ENCODE results near the gene TBL3. TPM values are rescaled to one million over a fixed set of nuclear protein-coding genes. Genes with fewer than 3 reads are reported as not detected.

Gene TBL3
- total and polyA plus RNA-seq, 9 of the 15 experiments (the other 6 are each of a cell fraction or from before 2014, with no cell fraction given), result 0.97 to 117 (median 24.5) TPM

- TF ChIP-seq ZNF146 (CRISPR knock-in tag; IDR thresholded peaks at IDR 0.05; ENCODE audit: unreplicated experiment), result no peak
- TF ChIP-seq CCAR2 (IDR thresholded peaks at IDR 0.05; ENCODE audit: low read depth, low read length), result no peak
- no peak for TF ChIP-seq YBX1 (IDR thresholded peaks at IDR 0.05)
- no peak for TF ChIP-seq DACH1 (IDR thresholded peaks at IDR 0.05; ENCODE audit: partially characterized antibody)
- TF ChIP-seq EWSR1 (IDR thresholded peaks at IDR 0.05; ENCODE audit: borderline replicate concordance, low read depth, partially characterized antibody), result no peak
- TF ChIP-seq, protein P1, sequence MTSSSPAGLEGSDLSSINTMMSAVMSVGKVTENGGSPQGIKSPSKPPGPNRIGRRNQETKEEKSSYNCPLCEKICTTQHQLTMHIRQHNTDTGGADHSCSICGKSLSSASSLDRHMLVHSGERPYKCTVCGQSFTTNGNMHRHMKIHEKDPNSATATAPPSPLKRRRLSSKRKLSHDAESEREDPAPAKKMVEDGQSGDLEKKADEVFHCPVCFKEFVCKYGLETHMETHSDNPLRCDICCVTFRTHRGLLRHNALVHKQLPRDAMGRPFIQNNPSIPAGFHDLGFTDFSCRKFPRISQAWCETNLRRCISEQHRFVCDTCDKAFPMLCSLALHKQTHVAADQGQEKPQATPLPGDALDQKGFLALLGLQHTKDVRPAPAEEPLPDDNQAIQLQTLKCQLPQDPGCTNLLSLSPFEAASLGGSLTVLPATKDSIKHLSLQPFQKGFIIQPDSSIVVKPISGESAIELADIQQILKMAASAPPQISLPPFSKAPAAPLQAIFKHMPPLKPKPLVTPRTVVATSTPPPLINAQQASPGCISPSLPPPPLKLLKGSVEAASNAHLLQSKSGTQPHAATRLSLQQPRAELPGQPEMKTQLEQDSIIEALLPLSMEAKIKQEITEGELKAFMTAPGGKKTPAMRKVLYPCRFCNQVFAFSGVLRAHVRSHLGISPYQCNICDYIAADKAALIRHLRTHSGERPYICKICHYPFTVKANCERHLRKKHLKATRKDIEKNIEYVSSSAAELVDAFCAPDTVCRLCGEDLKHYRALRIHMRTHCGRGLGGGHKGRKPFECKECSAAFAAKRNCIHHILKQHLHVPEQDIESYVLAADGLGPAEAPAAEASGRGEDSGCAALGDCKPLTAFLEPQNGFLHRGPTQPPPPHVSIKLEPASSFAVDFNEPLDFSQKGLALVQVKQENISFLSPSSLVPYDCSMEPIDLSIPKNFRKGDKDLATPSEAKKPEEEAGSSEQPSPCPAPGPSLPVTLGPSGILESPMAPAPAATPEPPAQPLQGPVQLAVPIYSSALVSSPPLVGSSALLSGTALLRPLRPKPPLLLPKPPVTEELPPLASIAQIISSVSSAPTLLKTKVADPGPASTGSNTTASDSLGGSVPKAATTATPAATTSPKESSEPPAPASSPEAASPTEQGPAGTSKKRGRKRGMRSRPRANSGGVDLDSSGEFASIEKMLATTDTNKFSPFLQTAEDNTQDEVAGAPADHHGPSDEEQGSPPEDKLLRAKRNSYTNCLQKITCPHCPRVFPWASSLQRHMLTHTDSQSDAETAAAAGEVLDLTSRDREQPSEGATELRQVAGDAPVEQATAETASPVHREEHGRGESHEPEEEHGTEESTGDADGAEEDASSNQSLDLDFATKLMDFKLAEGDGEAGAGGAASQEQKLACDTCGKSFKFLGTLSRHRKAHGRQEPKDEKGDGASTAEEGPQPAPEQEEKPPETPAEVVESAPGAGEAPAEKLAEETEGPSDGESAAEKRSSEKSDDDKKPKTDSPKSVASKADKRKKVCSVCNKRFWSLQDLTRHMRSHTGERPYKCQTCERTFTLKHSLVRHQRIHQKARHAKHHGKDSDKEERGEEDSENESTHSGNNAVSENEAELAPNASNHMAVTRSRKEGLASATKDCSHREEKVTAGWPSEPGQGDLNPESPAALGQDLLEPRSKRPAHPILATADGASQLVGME (CRISPR knock-in tag; IDR thresholded peaks at IDR 0.05), result no peak
- TF ChIP-seq NCOA1 (IDR thresholded peaks at IDR 0.05; ENCODE audit: low read depth), result no peak
- no peak for TF ChIP-seq TAF9B (IDR thresholded peaks at IDR 0.05; ENCODE audit: partially characterized antibody)
- TF ChIP-seq MYNN (IDR thresholded peaks at IDR 0.05), result 0 out of 2 replicates have a peak, but pooled peaks have one; percentile 14
- no peak for TF ChIP-seq MYNN (CRISPR knock-in tag; IDR thresholded peaks at IDR 0.05)
- TF ChIP-seq ZC3H4 (CRISPR knock-in tag; IDR thresholded peaks at IDR 0.05; ENCODE audit: borderline replicate concordance), result no peak
- no peak for TF ChIP-seq HDAC2 (IDR thresholded peaks at IDR 0.05)
- no peak for TF ChIP-seq ZNF707 (CRISPR knock-in tag; conservative IDR thresholded peaks at IDR 0.05)
- TF ChIP-seq, protein P2, sequence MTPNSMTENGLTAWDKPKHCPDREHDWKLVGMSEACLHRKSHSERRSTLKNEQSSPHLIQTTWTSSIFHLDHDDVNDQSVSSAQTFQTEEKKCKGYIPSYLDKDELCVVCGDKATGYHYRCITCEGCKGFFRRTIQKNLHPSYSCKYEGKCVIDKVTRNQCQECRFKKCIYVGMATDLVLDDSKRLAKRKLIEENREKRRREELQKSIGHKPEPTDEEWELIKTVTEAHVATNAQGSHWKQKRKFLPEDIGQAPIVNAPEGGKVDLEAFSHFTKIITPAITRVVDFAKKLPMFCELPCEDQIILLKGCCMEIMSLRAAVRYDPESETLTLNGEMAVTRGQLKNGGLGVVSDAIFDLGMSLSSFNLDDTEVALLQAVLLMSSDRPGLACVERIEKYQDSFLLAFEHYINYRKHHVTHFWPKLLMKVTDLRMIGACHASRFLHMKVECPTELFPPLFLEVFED (CRISPR knock-in tag; conservative IDR thresholded peaks at IDR 0.05), result no peak
- no peak for TF ChIP-seq ZNF668 (CRISPR knock-in tag; IDR thresholded peaks at IDR 0.05)
- TF ChIP-seq, protein P3, sequence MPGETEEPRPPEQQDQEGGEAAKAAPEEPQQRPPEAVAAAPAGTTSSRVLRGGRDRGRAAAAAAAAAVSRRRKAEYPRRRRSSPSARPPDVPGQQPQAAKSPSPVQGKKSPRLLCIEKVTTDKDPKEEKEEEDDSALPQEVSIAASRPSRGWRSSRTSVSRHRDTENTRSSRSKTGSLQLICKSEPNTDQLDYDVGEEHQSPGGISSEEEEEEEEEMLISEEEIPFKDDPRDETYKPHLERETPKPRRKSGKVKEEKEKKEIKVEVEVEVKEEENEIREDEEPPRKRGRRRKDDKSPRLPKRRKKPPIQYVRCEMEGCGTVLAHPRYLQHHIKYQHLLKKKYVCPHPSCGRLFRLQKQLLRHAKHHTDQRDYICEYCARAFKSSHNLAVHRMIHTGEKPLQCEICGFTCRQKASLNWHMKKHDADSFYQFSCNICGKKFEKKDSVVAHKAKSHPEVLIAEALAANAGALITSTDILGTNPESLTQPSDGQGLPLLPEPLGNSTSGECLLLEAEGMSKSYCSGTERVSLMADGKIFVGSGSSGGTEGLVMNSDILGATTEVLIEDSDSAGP (CRISPR knock-in tag; IDR thresholded peaks at IDR 0.05), result no peak
- TF ChIP-seq PTTG1 (tag; IDR thresholded peaks at IDR 0.05; ENCODE audit: low read depth), result no peak
- no peak for TF ChIP-seq COPS2 (conservative IDR thresholded peaks at IDR 0.05)
- no peak for TF ChIP-seq EP300 (IDR thresholded peaks at IDR 0.05; ENCODE audit: low read length)
- TF ChIP-seq MTA2 (IDR thresholded peaks at IDR 0.05; ENCODE audit: low read depth), result no peak
- TF ChIP-seq STAT5A (IDR thresholded peaks at IDR 0.05; ENCODE audit: borderline replicate concordance, low read length), result no peak
- no peak for TF ChIP-seq ZNF75A (CRISPR knock-in tag; IDR thresholded peaks at IDR 0.05)
Observed at GRCh38 chr16:2023092-2024031, 51.5 kb downstream of the TBL3 start (continued).
